Activated naive CD4-positive, alpha-beta T cell treated with Interleukin-2 at 50 U/mL for 16 hours (primary cell): ENCODE data around the gene ZNF519.

Experiments
- DNase-seq: peaks from one replicate; pipeline ENCODE4 v3.0.0-alpha.2; 2020

ZNF519 gene

DNA sequence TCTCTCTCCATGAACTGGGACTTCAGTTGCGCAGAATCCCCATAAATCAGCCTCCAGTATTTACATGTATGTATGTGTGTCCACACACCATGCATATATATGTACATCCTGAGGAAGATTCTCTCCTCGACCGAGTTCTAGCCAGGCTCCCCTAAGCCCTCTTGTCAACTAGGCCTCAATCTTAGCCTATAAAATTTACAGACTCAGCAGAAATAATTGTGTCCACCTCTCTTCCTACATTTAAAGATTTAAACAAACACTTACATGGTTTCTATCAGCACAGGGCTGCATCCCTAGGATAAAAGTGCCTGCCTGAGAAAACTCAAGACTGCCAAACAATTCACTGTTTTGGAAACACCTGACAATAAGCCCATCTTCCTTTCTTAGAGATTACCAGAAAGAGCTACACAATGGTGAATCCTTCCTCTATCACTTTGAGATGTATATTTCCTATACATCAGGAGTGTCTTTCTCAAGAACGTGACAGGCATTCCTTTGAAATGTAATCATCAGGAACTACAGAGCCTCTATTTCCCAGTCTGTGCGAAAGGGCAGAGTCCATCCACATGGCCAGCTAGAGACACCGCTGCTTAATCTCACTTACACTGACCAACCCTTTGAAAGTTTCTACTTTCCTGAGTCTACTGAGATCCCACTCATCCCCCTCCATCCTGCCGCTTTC is 39.5 kb downstream of the ZNF519 start:
- DNase-seq = no peak

DNA sequence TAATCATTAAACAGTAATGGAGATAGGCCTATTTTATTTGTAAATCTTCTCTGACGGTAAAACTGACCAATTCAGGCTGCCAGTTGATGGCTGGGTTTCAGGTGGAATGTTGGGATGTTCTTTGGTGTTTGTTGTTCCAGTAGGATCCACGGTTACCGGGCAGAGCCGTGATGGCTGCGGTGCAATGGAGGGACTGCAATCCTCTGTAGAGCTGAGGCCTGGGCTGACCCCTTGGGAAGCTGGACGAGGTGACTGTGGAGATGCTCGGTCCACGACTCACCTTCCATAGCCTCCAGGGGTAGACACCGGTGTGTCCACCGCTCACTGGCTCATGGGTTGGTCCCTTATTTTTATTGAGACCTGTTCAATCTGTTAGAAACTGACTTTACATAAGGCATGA is 42.5 kb downstream of the ZNF519 start:
- DNase-seq = no peak

DNA sequence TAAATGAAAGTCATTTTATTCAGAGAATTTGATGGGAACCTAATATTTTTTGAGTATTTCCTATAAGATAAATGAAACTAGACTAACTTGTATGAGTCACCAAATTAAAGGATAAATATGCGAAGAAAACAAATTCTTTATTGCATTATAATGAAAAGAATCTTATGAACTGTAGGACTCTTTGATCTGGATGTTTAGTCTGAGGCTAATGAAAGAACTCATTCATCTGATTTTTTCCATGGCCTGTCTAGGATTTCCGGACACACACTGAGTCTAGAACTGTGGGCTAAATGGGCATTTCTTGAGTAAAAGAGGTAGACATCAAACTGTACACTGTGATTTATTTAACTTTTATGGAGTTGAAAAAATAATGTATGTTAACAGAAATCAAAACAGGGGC is 43.0 kb downstream of the ZNF519 start:
- DNase-seq = no peak

DNA sequence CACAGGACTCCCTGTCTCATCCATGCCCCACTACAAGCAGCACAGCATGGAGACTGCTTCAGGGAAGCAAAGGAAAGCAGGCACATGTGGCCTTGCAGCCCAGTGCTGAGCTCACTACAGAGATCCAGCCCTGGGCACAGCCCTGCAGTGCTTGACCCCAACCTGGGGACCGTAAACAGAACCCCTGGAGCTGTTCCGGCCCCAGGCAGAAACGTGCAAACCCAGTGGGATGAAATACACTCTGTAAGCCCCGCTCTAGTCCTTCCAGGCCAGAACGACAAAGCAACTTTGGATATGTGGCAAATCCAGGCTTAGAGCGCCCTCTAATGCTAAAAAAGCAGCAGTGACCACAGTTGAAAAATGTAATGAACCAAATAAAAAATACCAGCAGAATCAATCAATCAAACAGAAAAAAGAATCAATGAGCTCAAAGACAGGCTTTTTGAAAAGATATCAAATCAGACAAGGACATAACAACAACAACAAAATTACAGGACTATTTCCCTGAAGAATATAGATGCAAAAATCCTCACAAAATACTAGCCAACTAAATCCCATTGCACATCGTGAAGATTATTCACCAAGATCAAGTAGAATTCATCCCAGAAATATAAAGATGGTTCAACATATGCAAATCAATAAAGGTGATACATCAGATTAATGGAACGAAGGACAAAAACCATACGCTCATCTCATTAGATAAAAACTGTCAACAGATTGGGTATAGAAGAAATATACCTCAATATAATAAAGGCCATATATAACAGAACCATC is 45.6 kb downstream of the ZNF519 start:
- no peak for DNase-seq

DNA sequence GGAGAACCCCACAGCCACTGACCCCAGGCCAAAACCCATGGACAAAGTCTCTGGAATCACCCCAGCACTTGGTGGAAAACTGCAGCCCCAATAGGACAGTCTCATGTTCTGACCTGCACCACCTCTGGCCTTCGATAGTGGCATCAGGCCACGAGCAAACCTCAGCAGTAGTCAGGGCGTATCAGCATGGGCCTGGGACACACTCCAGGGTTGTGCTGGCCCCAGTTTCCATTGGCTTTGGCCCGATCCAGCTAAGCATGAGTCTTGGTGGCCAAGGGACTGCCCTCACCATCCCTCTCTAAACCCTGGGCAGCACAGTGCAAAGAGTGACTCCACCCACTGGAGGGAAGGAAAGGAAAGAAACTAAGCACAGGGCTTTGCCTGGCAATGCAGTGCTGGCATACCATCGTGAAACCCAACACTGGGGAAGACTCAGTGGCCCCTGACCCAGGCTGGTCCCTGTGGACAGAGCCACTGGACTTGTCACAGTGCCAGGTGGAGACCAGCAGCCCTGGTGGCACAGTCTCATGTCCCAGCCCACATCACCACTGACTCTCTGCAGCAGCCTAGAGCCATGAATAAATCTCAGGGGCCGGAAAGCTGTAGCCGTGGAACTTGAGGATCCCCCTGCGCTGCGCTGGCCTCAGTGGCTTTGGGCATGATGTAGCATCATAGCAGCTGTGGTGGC is 46.3 kb downstream of the ZNF519 start:
- no peak for DNase-seq

DNA sequence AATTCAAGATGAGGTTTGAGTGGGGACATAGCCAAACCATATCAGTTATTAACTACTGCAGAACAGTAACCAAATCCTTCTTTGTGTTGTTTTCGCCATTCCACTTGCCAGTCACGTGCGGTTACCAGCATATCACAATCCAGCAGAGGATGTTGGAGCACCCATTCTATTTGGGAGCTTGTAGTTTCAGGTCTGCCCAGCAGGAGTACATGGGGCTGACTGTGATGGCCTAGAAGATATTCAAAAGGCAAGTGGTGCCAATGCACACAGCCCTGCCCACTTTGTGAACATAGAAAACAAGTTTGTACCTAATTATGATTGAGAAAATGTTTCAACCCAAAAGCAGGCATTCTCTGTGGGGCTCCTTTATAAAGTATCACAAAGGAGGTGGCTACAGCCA is 57.0 kb downstream of the ZNF519 start:
- DNase-seq = no peak

DNA sequence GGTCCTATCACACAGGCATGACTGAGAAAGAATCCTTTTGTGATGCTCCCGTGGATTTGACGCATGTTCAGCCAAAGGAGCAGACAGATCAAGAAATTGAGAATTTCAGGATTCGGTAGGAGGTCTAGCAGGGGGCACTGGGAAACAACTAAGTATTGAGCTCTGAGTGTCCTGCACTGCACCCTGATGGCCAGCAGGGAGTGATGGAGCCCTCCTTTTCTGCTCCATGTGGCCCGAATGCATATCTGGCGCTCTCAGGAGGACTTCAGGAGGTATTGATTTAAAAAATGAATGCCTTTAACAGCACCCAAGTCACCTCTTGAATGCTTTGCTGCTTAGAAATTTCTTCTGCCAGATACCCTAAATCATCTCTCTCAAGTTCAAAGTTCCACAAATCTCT is 58.0 kb downstream of the ZNF519 start:
- no peak for DNase-seq

DNA sequence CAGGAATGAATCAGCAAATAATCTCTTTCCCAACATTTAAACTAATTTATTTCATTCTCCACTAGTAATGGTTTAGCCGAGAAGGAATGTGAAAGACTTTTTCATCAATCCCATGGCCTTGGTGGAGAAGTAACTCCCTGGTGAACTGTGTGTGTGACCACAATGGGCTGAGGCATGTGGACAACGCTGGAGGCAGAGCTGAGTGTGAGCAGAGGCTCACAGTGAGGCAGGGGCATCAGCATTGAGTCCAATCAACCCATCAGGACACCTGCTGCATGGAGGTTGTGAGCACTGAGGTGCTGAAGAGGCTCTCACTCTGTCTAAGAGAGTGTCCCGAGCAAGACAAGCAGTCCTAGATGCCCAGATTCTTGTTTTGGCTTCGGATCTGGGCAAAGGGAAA is 78.6 kb downstream of the ZNF519 start:
- DNase-seq = no peak
